ENCODE data around the gene TAC4.

DNA sequence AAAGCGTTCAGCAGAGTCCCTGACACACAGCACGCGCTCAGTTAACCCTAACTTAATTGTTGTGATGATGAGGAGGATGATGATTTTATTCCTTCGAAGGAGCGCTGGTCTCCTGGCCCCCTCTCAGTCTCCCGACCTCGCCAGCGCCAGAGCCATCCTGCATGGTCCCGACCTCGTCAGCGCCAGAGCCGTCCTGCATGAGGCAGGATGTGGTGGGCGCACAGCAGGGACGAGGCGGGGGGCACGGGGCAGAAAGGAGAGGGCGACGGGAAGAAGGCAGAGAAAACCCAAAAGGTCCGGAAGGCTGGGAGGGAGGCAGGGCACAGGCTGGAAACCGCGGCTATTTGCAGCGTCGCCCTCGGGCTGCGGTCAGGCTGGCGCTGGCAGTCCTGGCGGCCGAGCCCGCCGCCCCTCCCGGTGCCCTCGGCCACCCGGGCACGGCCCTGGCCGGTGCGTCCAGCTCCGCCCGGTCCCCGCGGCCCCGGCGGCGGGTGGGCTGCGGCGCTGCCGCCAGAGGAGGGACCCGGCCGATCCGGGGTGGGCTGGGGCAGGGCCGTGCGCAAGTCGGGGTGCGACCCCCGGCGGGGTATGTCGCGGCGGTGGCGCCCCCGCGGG lies 3.0 kb upstream of the TAC4 start:
- TF ChIP-seq ZNF384 (IDR thresholded peaks at IDR 0.05) (no peak), SP1 (IDR thresholded peaks at IDR 0.05) (no peak), BHLHE40 (IDR thresholded peaks at IDR 0.05; ENCODE audit: borderline replicate concordance) (no peak), TARDBP (IDR thresholded peaks at IDR 0.05) (no peak), FOXM1 (IDR thresholded peaks at IDR 0.05; ENCODE audit: borderline replicate concordance) (no peak)

Measured in HEK293T (cell line).